Measurements from ENCODE around the gene CSF1R.

GRCh38 chr5:150119421-150120061, 33.2 kb upstream of the CSF1R start:
- TF ChIP-seq CTCF (IDR thresholded peaks at IDR 0.05; ENCODE audit: low read depth, low read length) (peak; percentile 14), EZH2phosphoT487 (IDR thresholded peaks at IDR 0.05; ENCODE audit: low read depth) (no peak)
